HG02938 (cell line): ENCODE measurements around the gene FAM184B.
"Not testable (repeated sequence)": the region's sequence is repeated elsewhere in the genome, so short reads cannot be mapped to it uniquely, and the experiment has no call there.

Experiments used
- ATAC-seq: cut with Tn5 transposase; IDR thresholded peaks from one replicate; pipeline ENCODE4 v1.9.1; 2021; ENCODE audit warnings: mild to moderate bottlenecking, moderate library complexity; ENCODE audit not compliant: unreplicated experiment

Gene FAM184B

GRCh38 chr4:17690135-17690534 lies 91.3 kb downstream of the FAM184B start:
- ATAC-seq = no peak

- ATAC-seq = no peak
Measured at GRCh38 chr4:17688011-17688441, 93.4 kb downstream of the FAM184B start.

- no peak for ATAC-seq
Measured at GRCh38 chr4:17687237-17687857, 94.1 kb downstream of the FAM184B start.

GRCh38 chr4:17684648-17685047 lies 96.8 kb downstream of the FAM184B start:
- not testable (repeated sequence) for ATAC-seq

GRCh38 chr4:17682222-17682566 lies 99.2 kb downstream of the FAM184B start:
- ATAC-seq = no peak

- no peak for ATAC-seq
Measured at GRCh38 chr4:17681281-17682221, 99.9 kb downstream of the FAM184B start.

GRCh38 chr4:17680559-17681280 lies 100.7 kb downstream of the FAM184B start:
- ATAC-seq = no peak

GRCh38 chr4:17670423-17670822 lies 111.0 kb downstream of the FAM184B start:
- no peak for ATAC-seq

- no peak for ATAC-seq
Measured at GRCh38 chr4:17667653-17668201, 113.7 kb downstream of the FAM184B start.

- ATAC-seq = no peak
Measured at GRCh38 chr4:17667253-17667652, 114.2 kb downstream of the FAM184B start.

GRCh38 chr4:17665852-17666251 lies 115.6 kb downstream of the FAM184B start:
- ATAC-seq = no peak

- ATAC-seq = no peak
Measured at GRCh38 chr4:17665346-17665745, 116.1 kb downstream of the FAM184B start.

GRCh38 chr4:17664755-17665154 lies 116.7 kb downstream of the FAM184B start:
- peak; percentile 95 for ATAC-seq

GRCh38 chr4:17662694-17663093 lies 118.7 kb downstream of the FAM184B start:
- ATAC-seq = no peak

- not testable (repeated sequence) for ATAC-seq
Measured at GRCh38 chr4:17659196-17659595, 122.2 kb downstream of the FAM184B start.

GRCh38 chr4:17657849-17658248 lies 123.6 kb downstream of the FAM184B start:
- ATAC-seq = no peak

GRCh38 chr4:17657090-17657489 lies 124.3 kb downstream of the FAM184B start:
- no peak for ATAC-seq

- no peak for ATAC-seq
Measured at GRCh38 chr4:17654701-17655100, 126.7 kb downstream of the FAM184B start.

- ATAC-seq = no peak
Measured at GRCh38 chr4:17650406-17650805, 131.0 kb downstream of the FAM184B start.

- no peak for ATAC-seq
Measured at GRCh38 chr4:17647927-17648326, 133.5 kb downstream of the FAM184B start.

- ATAC-seq = no peak
Measured at GRCh38 chr4:17647176-17647806, 134.1 kb downstream of the FAM184B start.
